H1 (cell line): ENCODE measurements around the gene MOB3B. TPM values are rescaled to one million over a fixed set of nuclear protein-coding genes. Genes with fewer than 3 reads are reported as not detected.

Source experiments
- CTCF ChIA-PET: fragments of 300-600 bp; sonication (Branson Sonifier 250); formaldehyde crosslinking; loops from one replicate; lab custom pipeline; 2021; ENCODE audit not compliant: partially characterized antibody; lab: Charles Lee
- POLR2A ChIA-PET: fragments of 300-600 bp; sonication (Branson Sonifier 250); formaldehyde crosslinking; loops from one replicate; lab custom pipeline; 2021; ENCODE audit warnings: inconsistent platforms; ENCODE audit not compliant: partially characterized antibody; lab: Charles Lee
- DNase-seq, 2 experiments: peaks; one replicate each; pipeline versions ENCODE4 v3.0.0 to v3.0.0-alpha.2; 2010 to 2022; ENCODE audit warnings: low spot score in 2 of 2, low read depth in 1 of 2, mixed read lengths in 1 of 2
- FAIRE-seq: peaks from 2 replicates; lab custom pipeline; 2011; peaks lifted over from hg19 to GRCh38; lab: Jason Lieb, UNC
- H2AFZ ChIP-seq: 2 replicates; pipeline ENCODE4 v1.8.1; 2012; ENCODE audit warnings: low read length, inconsistent platforms
- H2AK5ac ChIP-seq: 2 replicates; pipeline ENCODE4 v1.6.1; 2013; ENCODE audit warnings: low read depth, low read length
- H2BK120ac ChIP-seq: replicated peaks from 2 replicates; pipeline ENCODE3; 2013; ENCODE audit warnings: low read depth, low read length, inconsistent platforms
- H2BK12ac ChIP-seq: 2 replicates; pipeline ENCODE4 v1.6.1; 2013; ENCODE audit warnings: low read depth, low read length
- H2BK15ac ChIP-seq: 2 replicates; pipeline ENCODE4 v1.6.1; 2013; ENCODE audit warnings: low read length
- H2BK20ac ChIP-seq: 2 replicates; pipeline ENCODE4 v1.6.1; 2013; ENCODE audit warnings: low read length
- H2BK5ac ChIP-seq: 2 replicates; pipeline ENCODE4 v1.6.1; 2013; ENCODE audit warnings: low read depth, low read length
- H3K14ac ChIP-seq: 2 replicates; pipeline ENCODE4 v1.6.1; 2013; ENCODE audit warnings: inconsistent platforms; ENCODE audit not compliant: insufficient read length
- H3K18ac ChIP-seq: 2 replicates; pipeline ENCODE4 v1.6.1; 2013; ENCODE audit warnings: low read length; ENCODE audit errors: extremely low read depth
- H3K23ac ChIP-seq: 2 replicates; pipeline ENCODE4 v1.6.1; 2013; ENCODE audit warnings: inconsistent platforms; ENCODE audit not compliant: insufficient read length
- H3K23me2 ChIP-seq: 2 replicates; pipeline ENCODE4 v1.6.1; 2013; ENCODE audit warnings: low read depth, low read length
- H3K27ac ChIP-seq: 2 replicates; pipeline ENCODE4 v1.6.1; 2011; ENCODE audit warnings: low read depth, low read length, inconsistent platforms
- H3K27me3 ChIP-seq, 4 experiments: replicated peaks in 1 of 4; 1 replicate in 1 of 4; 2 replicates in 3 of 4; pipeline versions ENCODE4 v1.6.1 to v1.8.1; 2011 to 2013; ENCODE audit warnings: low read length in 3 of 4, mild to moderate bottlenecking in 3 of 4, inconsistent platforms in 2 of 4, mixed read lengths in 2 of 4, moderate library complexity in 1 of 4; ENCODE audit not compliant: control insufficient read depth in 3 of 4, insufficient read depth in 3 of 4; ENCODE audit errors: extremely low read depth in 1 of 4
- H3K36me3 ChIP-seq, 4 experiments: 2 replicates each; pipeline versions ENCODE4 v1.6.1 to v1.8.1; 2011 to 2013; ENCODE audit warnings: mild to moderate bottlenecking in 4 of 4, low read length in 3 of 4, moderate library complexity in 2 of 4, control low read depth in 1 of 4, inconsistent platforms in 1 of 4; ENCODE audit not compliant: insufficient read depth in 4 of 4, control insufficient read depth in 2 of 4
- H3K4ac ChIP-seq: replicated peaks from 2 replicates; pipeline ENCODE3; 2013; ENCODE audit warnings: low read length, low read depth, mixed read lengths, inconsistent platforms; ENCODE audit not compliant: insufficient read length
- H3K4me1 ChIP-seq, 4 experiments: replicated peaks in 1 of 4; 1 replicate in 1 of 4; 2 replicates in 3 of 4; pipeline versions ENCODE4 v1.6.1 to v1.8.1; 2011 to 2013; ENCODE audit warnings: low read length in 3 of 4, inconsistent platforms in 2 of 4, mixed read lengths in 1 of 4; ENCODE audit not compliant: insufficient read depth in 4 of 4, control insufficient read depth in 3 of 4
- H3K4me2 ChIP-seq, 2 experiments: 2 replicates each; pipeline versions ENCODE4 v1.6.1 to v1.8.1; 2011 to 2013; ENCODE audit warnings: low read depth in 2 of 2, low read length in 2 of 2, control low read depth in 1 of 2, inconsistent platforms in 1 of 2, mild to moderate bottlenecking in 1 of 2; ENCODE audit not compliant: insufficient read depth in 1 of 2
- H3K4me3 ChIP-seq, 4 experiments: fragments of 200-600, 300-600 bp in 1 of 4; sonication (generic), shearing (Covaris generic), sonication (Bioruptor Twin) in 1 of 4; 2 replicates each; pipeline versions ENCODE4 v1.5.1 to v1.8.1; 2011 to 2016; ENCODE audit warnings: low read length in 4 of 4, low read depth in 3 of 4, control low read depth in 2 of 4, inconsistent platforms in 2 of 4, mild to moderate bottlenecking in 2 of 4, mixed read lengths in 1 of 4, moderate library complexity in 1 of 4; ENCODE audit not compliant: insufficient read depth in 2 of 4; ENCODE audit errors: extremely low read depth in 1 of 4
- H3K56ac ChIP-seq: replicated peaks from 2 replicates; pipeline ENCODE3; 2013; ENCODE audit warnings: low read depth, mild to moderate bottlenecking, mixed read lengths, low read length, inconsistent platforms; ENCODE audit not compliant: insufficient read length
- H3K79me1 ChIP-seq: 2 replicates; pipeline ENCODE4 v1.6.1; 2013; ENCODE audit warnings: low read depth, low read length, control low read depth
- H3K79me2 ChIP-seq, 2 experiments: 2 replicates each; pipeline versions ENCODE4 v1.6.1 to v1.8.1; 2012 to 2013; ENCODE audit warnings: low read length in 2 of 2, mild to moderate bottlenecking in 2 of 2, inconsistent platforms in 1 of 2; ENCODE audit not compliant: insufficient read depth in 2 of 2, control insufficient read depth in 1 of 2
- H3K9ac ChIP-seq, 4 experiments: replicated peaks in 1 of 4; 1 replicate in 1 of 4; 2 replicates in 3 of 4; pipeline versions ENCODE4 v1.6.1 to v1.8.1; 2011 to 2013; ENCODE audit warnings: low read depth in 3 of 4, low read length in 3 of 4, control low read depth in 2 of 4, mild to moderate bottlenecking in 2 of 4, moderate library complexity in 2 of 4, inconsistent platforms in 1 of 4; ENCODE audit errors: extremely low read depth in 1 of 4
- H3K9me3 ChIP-seq, 2 experiments: 2 replicates each; pipeline versions ENCODE4 v1.6.1 to v1.8.1; 2012 to 2013; ENCODE audit warnings: mild to moderate bottlenecking in 2 of 2, moderate library complexity in 2 of 2, control low read depth in 1 of 2, inconsistent platforms in 1 of 2, low read depth in 1 of 2, low read length in 1 of 2, mixed read lengths in 1 of 2; ENCODE audit not compliant: insufficient read depth in 2 of 2
- H4K20me1 ChIP-seq, 2 experiments: replicated peaks in 1 of 2; 2 replicates each; pipeline versions ENCODE3 to v1.8.1; 2011 to 2013; ENCODE audit warnings: inconsistent platforms in 2 of 2, low read length in 2 of 2, mild to moderate bottlenecking in 1 of 2; ENCODE audit not compliant: insufficient read depth in 2 of 2, control insufficient read depth in 1 of 2
- H4K5ac ChIP-seq: 2 replicates; pipeline ENCODE4 v1.6.1; 2013; ENCODE audit warnings: low read length, low read depth, mixed read lengths, inconsistent platforms; ENCODE audit not compliant: insufficient read length
- H4K8ac ChIP-seq: 2 replicates; pipeline ENCODE4 v1.8.0; 2013; ENCODE audit warnings: mild to moderate bottlenecking, moderate library complexity, low read length, inconsistent platforms; ENCODE audit not compliant: insufficient read depth; ENCODE audit errors: extremely low read depth
- H4K91ac ChIP-seq: replicated peaks from 2 replicates; pipeline ENCODE3; 2013; ENCODE audit warnings: low read length, mixed read lengths, inconsistent platforms; ENCODE audit not compliant: insufficient read length
- SP2 ChIP-seq: IDR thresholded peaks from 2 replicates; pipeline ENCODE4 v1.6.1; 2012; ENCODE audit warnings: mild to moderate bottlenecking, low read length, inconsistent platforms
- TCF12 ChIP-seq: IDR thresholded peaks from 2 replicates; pipeline ENCODE4 v1.6.1; 2011; ENCODE audit warnings: low read depth, mild to moderate bottlenecking, low read length
- WGBS, 2 experiments: shearing (Covaris generic) in 1 of 2; methylation state at CpG; one replicate each; pipeline versions ENCODE4 v1.1.6 to v1.1.7; 2013 to 2015; ENCODE audit warnings: low lambda C conversion rate in 2 of 2, mixed read lengths in 2 of 2, inconsistent platforms in 1 of 2, low coverage in 1 of 2, missing lambda C conversion rate in 1 of 2; ENCODE audit not compliant: insufficient replicate concordance in 2 of 2, insufficient coverage in 1 of 2, insufficient read length in 1 of 2; ENCODE audit errors: extremely low coverage in 1 of 2, missing lambda C conversion rate in 1 of 2; 5-methylcytosine and 5-hydroxymethylcytosine counted together
- polyA plus RNA-seq, 7 experiments: library from polyadenylated mRNA; depleted of rRNA in 3 of 7; stranded (reverse) in 5 of 7; unstranded in 2 of 7; fragments of >200 nt in 5 of 7; fragments of 200-250 nt in 2 of 7; gene quantifications; 1 replicate in 5 of 7; 2 replicates in 1 of 7; 4 replicates in 1 of 7; pipeline versions ENCODE4 v1.2.1 to v1.2.3, GENCODE V29; 2011 to 2013; ENCODE audit warnings: missing spikeins in 2 of 7, mixed read lengths in 2 of 7
- total RNA-seq: library from RNA; stranded (reverse); fragmentation: NEBNext Ultra II Directional; extraction: Animal tissue kit (Norgen Biotek cat#: 25700); gene quantifications from 2 replicates; pipeline ENCODE4 v1.2.1, GENCODE V29; 2021

The MOB3B gene
- total and polyA plus RNA-seq, 2 of the 8 experiments (the other 6 are each of a cell fraction or from before 2014, with no cell fraction given): 12.7 to 16.1 TPM

DNA sequence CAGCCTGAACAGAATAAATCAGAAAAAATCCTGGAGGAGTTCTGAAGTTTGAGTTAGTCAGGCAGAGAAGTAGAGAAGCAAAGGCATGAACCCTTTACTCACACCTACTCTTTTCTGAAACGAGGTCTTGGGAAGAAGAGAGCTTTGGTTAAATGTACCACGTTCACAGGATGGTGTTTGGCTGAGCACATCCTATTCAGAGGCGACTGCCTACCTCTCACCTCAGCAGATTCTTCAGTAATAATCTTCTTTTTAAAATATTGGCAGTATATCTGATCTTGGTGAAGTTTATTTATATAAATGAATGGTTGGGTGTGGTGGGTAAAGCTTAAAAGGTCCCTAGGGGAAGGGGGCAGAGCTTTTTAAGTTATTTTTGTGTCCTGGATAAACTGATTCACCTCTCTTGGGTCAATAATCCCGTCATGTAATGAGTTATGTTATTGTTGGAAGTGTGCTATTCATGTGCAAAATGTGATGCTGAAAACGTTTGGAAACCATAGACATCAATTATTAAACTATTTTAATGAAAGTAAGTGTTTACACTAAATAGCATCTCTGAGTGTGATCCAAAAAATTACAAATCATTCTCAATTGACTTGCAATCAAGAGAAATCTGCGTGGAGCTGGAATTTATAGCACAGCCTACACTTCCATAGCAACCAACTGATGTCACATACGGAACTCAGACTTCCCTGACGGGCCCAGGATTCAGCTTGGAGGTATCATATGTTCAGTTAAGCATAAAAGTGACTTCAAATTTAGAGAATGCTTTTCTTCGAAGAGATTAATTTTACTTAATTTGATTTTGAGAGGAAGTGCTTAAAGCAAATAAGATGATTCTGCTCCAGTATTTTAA lies 138.3 kb downstream of the MOB3B start:
- Histone ChIP-seq H3K9ac (no peak overlapping the region), H3K79me1 (no peaks in the 10 kb centered on the region), H3K4ac (no peak overlapping the region), H3K23me2 (no peaks in the 10 kb centered on the region; the same call in 1 of the 2 replicates), H4K5ac (no peak overlapping the region), H2AK5ac (no peak overlapping the region), H4K8ac (no peak overlapping the region), H3K4me2 (no peak overlapping the region), H3K27me3 (no peaks in the 10 kb centered on the region), H2BK12ac (no peak overlapping the region), H3K18ac (no peak overlapping the region), H3K36me3 (no peaks in the 10 kb centered on the region), H2BK15ac (no peak overlapping the region), H4K91ac (no peak overlapping the region), H3K4me1 (peaks cover 4 to 14% (median 5%) of the 10 kb centered on the region in 4 experiments; a peak in 5 of 7 replicates), H2BK5ac (no peak overlapping the region), H4K20me1 (no peaks in the 10 kb centered on the region), H3K9me3 (no peaks in the 10 kb centered on the region), H3K23ac (no peak overlapping the region), H3K79me2 (no peaks in the 10 kb centered on the region), H3K14ac (no peak overlapping the region), H3K27ac (no peak overlapping the region), H3K56ac (no peak overlapping the region), H3K4me3 (no peak overlapping the region), H2BK120ac (no peak overlapping the region), H2AFZ (no peak overlapping the region), H2BK20ac (no peak overlapping the region)
- ChIA-PET POLR2A (no interaction called here), CTCF (interaction anchor here (1.4 kb wide), 1 partner anchor 58 kb away, joined by 4 read pairs; no protein-coding TSS in a partner anchor)
- no peak for FAIRE-seq
- 88% methylated on average over 9 of the region's 9 CpGs; no CpG with 5 or more reads in 1 of the 2 experiments for WGBS, 2 experiments
- no peak for DNase-seq
- TF ChIP-seq SP2: no peak
- no peak for TF ChIP-seq TCF12
